ENCODE data around the gene PRM1. TPM values are rescaled to one million over a fixed set of nuclear protein-coding genes. Genes with fewer than 3 reads are reported as not detected.

Gene PRM1
- total and polyA plus RNA-seq, 7 experiments from 2014 or later: not detected

DNA sequence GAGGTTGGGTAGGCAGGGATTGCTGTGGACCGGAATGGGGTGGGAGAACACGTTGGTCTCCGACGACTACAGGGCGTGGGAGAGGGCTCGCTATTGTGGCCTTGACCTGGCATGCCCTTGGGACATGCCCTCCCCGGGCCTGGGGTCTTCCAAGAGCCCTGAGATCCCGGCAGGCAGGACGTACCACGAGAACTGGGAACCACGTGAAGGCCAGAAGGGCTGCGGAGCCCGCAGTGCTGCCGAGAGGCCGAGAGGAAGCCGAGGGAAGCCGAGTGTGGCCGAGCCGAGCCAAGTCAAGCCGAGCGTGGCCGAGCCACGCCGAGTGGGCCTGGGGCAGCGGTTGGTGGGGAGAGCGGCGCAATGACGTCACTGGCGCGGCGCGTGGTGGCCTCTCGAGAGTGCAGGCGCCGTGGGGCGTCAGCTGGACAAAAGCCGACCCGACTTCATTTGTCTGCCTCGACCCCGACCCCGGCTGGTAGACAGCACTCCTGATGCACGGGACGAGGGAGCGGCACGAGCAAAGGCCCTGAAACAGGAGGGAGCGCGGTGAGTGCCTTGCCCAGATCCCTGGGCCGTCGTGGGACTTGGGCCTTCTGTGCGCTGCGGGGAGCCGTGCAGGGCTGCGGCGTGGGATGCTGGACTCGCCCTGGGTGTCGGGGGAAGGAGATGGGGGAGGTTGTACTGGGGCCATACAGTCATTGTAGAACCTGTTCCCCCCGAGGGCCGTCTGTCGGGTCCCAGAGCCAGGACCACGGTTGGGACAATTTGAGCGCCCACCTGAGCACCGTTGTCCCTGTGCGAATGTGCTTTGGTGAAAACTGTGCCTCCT lies 31.7 kb downstream of the PRM1 start:
- H3K4me1 ChIP-seq (ENCODE audit: control insufficient read depth in 2 of 2, insufficient read depth in 2 of 2, low read length in 2 of 2): peaks cover 25 to 31% of the 10 kb centered on the region in 2 donors
- H3K4me3 ChIP-seq (ENCODE audit: low read length): no peak overlapping the region
- CTCF ChIA-PET: no interaction called here
- no peak overlapping the region for H3K27ac ChIP-seq (ENCODE audit: low read depth, low read length)
- Mint-ChIP-seq H3K36me3 (peaks cover 0 to 49% (median 5%) of the 10 kb centered on the region in 5 donors), H3K9me3 (no peaks in the 10 kb centered on the region), H3K4me3 (no peak overlapping the region), H3K4me1 (peaks cover 17 to 69% (median 32%) of the 10 kb centered on the region in 7 donors), H3K27me3 (no peaks in the 10 kb centered on the region), H3K27ac (peak overlapping the region in 7 of 9 donors; percentile 17 to 78 (median 62))
- H3K27me3 ChIP-seq (ENCODE audit: control insufficient read depth in 2 of 2, insufficient read depth in 2 of 2, low read length in 2 of 2): no peaks in the 10 kb centered on the region
- DNase-seq: no peak
- POLR2A ChIA-PET: no interaction called here
- H3K9me3 ChIP-seq (ENCODE audit: control insufficient read depth in 2 of 3, low read length in 3 of 3): no peaks in the 10 kb centered on the region
- H3K36me3 ChIP-seq (ENCODE audit: control insufficient read depth in 2 of 3, insufficient read depth in 3 of 3, low read length in 3 of 3): peaks cover 0 to 6% (median 0%) of the 10 kb centered on the region in 3 experiments
- ATAC-seq: no peak
- intact Hi-C loops (cut with micrococcal nuclease): loop anchor here (10.0 kb wide), 4 partner anchors 195 to 835 kb away; partner anchors contain the start of genes LITAF (in 1 of the 2) and NUBP1 (in 1 of the 2)

DNA sequence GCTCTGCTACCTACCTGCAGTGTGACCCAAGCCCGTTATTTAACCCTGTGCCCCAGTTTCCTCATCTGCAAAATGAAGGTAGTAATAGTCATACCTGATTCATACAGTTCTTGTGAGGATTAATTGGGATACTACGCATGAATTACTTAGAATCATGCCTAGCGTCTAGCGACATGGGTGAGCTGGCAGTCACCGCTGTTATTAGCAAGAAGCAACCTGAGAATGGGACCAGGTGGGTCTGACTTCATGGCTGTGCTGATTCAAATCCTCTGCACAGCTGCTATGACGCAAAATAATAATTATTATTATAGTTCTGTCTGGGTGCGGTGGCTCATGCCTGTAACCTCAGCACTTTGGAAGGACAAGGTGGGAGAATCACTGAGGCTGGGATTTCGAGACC lies 33.0 kb downstream of the PRM1 start:
- H3K4me1 Mint-ChIP-seq: peaks cover 10 to 63% (median 22%) of the 10 kb centered on the region in 7 donors
- no peak for DNase-seq
- H3K36me3 Mint-ChIP-seq: peaks cover 0 to 37% (median 5%) of the 10 kb centered on the region in 5 donors
- ChIA-PET POLR2A (interaction anchor here (0.9 to 1.7 kb wide), 2 partner anchors 8 to 23 kb away, joined by 3 to 9 read pairs; partner anchors contain the start of gene SOCS1), CTCF (interaction anchor here (0.6 kb wide), 1 partner anchor 299 kb away, joined by 3 read pairs; no protein-coding TSS in a partner anchor)
- intact Hi-C loops (cut with micrococcal nuclease): no loop called here
- no peaks in the 10 kb centered on the region for H3K27me3 ChIP-seq (ENCODE audit: control insufficient read depth in 2 of 2, insufficient read depth in 2 of 2, low read length in 2 of 2)
- peak overlapping the region in 2 of 9 donors; percentile 32 to 62 for H3K27ac Mint-ChIP-seq
- no peak for ATAC-seq
- H3K4me3 ChIP-seq (ENCODE audit: low read length): no peak overlapping the region
- peaks cover 0 to 5% (median 0%) of the 10 kb centered on the region in 3 experiments for H3K36me3 ChIP-seq (ENCODE audit: control insufficient read depth in 2 of 3, insufficient read depth in 3 of 3, low read length in 3 of 3)
- no peaks in the 10 kb centered on the region for H3K27me3 Mint-ChIP-seq
- no peaks in the 10 kb centered on the region for H3K9me3 ChIP-seq (ENCODE audit: control insufficient read depth in 2 of 3, low read length in 3 of 3)
- H3K4me1 ChIP-seq (ENCODE audit: control insufficient read depth in 2 of 2, insufficient read depth in 2 of 2, low read length in 2 of 2): peaks cover 15 to 21% of the 10 kb centered on the region in 2 donors
- H3K9me3 Mint-ChIP-seq: no peaks in the 10 kb centered on the region
- no peak overlapping the region for H3K27ac ChIP-seq (ENCODE audit: low read depth, low read length)
- no peak overlapping the region for H3K4me3 Mint-ChIP-seq

DNA sequence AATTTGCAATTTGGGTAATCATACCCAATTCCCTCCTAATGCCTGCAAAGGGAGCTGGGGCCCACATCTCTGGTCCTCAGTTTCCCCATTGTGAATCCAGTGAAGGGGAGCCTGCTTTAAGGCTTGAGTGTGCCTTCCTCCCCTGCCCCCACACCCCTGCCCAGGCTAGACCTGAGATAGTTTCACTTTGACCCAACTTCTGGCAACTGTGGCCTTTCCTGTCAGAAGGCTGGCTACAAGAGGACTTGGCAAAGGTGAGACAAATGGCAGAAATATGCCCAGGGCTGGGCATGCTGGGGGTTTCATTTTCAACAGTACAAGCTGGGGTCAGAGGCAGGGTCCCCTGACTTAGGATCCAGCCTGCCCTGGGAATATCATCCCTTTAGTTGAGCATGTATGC lies 35.1 kb downstream of the PRM1 start:
- no peaks in the 10 kb centered on the region for H3K36me3 ChIP-seq (ENCODE audit: control insufficient read depth in 2 of 3, insufficient read depth in 3 of 3, low read length in 3 of 3)
- no peak for ATAC-seq
- no peaks in the 10 kb centered on the region for H3K9me3 ChIP-seq (ENCODE audit: control insufficient read depth in 2 of 3, low read length in 3 of 3)
- no peak overlapping the region for H3K27ac ChIP-seq (ENCODE audit: low read depth, low read length)
- Mint-ChIP-seq H3K27me3 (no peaks in the 10 kb centered on the region), H3K4me3 (no peak overlapping the region), H3K4me1 (peaks cover 3 to 48% (median 6%) of the 10 kb centered on the region in 7 donors), H3K9me3 (no peaks in the 10 kb centered on the region), H3K27ac (peak overlapping the region in 2 of 9 donors; percentile 7 to 46), H3K36me3 (peaks cover 0 to 18% (median 0%) of the 10 kb centered on the region in 5 donors)
- ChIA-PET CTCF (interaction anchor here (0.7 kb wide), 1 partner anchor 160 kb away, joined by 4 read pairs; no protein-coding TSS in a partner anchor), POLR2A (interaction anchor here (0.7 to 2.3 kb wide), 2 partner anchors 10 to 15 kb away, joined by 3 to 7 read pairs; partner anchors contain the start of gene SOCS1)
- no peaks in the 10 kb centered on the region for H3K27me3 ChIP-seq (ENCODE audit: control insufficient read depth in 2 of 2, insufficient read depth in 2 of 2, low read length in 2 of 2)
- no peak for DNase-seq
- intact Hi-C loops (cut with micrococcal nuclease): no loop called here
- no peak overlapping the region for H3K4me3 ChIP-seq (ENCODE audit: low read length)
- H3K4me1 ChIP-seq (ENCODE audit: control insufficient read depth in 2 of 2, insufficient read depth in 2 of 2, low read length in 2 of 2): peaks cover under 1 to 2% of the 10 kb centered on the region in 2 donors

DNA sequence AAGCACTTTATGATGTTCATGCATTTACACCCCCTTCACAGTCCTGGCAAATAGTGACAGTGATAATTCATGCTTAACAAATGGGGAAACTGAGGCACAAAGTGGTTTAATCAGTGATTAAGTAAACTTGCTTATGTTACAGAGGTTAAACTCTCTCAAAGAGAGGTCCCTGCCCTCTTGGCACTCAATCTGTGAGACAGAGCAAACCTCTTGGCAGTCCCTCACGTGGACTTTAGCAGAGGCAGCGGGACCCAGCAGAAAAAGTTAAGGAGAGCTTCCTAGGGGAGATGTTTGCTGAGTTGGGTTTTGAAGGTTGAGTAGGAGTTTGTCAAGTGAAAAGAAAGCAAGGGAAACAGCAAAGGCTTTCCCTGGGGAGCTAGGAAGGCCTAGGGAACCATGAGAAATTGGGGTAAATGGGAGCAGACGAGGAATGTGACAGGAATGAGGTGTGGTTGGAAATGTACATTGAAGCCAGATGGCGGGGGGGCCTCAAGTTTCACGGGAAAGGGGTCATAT lies 35.9 kb downstream of the PRM1 start:
- no peak overlapping the region for H3K4me3 Mint-ChIP-seq
- H3K27me3 Mint-ChIP-seq: no peaks in the 10 kb centered on the region
- POLR2A ChIA-PET: interaction anchor here (2.3 kb wide), 1 partner anchor 11 kb away, joined by 7 read pairs; the partner anchor contains the start of gene SOCS1
- H3K9me3 Mint-ChIP-seq: no peaks in the 10 kb centered on the region
- no peak overlapping the region for H3K4me3 ChIP-seq (ENCODE audit: low read length)
- H3K9me3 ChIP-seq (ENCODE audit: control insufficient read depth in 2 of 3, low read length in 3 of 3): no peaks in the 10 kb centered on the region
- H3K4me1 Mint-ChIP-seq: peaks cover under 1 to 41% (median 7%) of the 10 kb centered on the region in 7 donors
- H3K27me3 ChIP-seq (ENCODE audit: control insufficient read depth in 2 of 2, insufficient read depth in 2 of 2, low read length in 2 of 2): no peaks in the 10 kb centered on the region
- no peak for ATAC-seq
- peaks cover 0 to 15% (median 0%) of the 10 kb centered on the region in 5 donors for H3K36me3 Mint-ChIP-seq
- intact Hi-C loops (cut with micrococcal nuclease): no loop called here
- no peak for DNase-seq
- peaks cover 7 to 8% of the 10 kb centered on the region in 2 donors for H3K4me1 ChIP-seq (ENCODE audit: control insufficient read depth in 2 of 2, insufficient read depth in 2 of 2, low read length in 2 of 2)
- H3K27ac ChIP-seq (ENCODE audit: low read depth, low read length): no peak overlapping the region
- H3K27ac Mint-ChIP-seq: peak overlapping the region in 3 of 9 donors; percentile 37 to 77 (median 50)
- no peaks in the 10 kb centered on the region for H3K36me3 ChIP-seq (ENCODE audit: control insufficient read depth in 2 of 3, insufficient read depth in 3 of 3, low read length in 3 of 3)
- CTCF ChIA-PET: interaction anchor here (1.0 kb wide), 1 partner anchor 10 kb away, joined by 3 read pairs; no protein-coding TSS in a partner anchor

DNA sequence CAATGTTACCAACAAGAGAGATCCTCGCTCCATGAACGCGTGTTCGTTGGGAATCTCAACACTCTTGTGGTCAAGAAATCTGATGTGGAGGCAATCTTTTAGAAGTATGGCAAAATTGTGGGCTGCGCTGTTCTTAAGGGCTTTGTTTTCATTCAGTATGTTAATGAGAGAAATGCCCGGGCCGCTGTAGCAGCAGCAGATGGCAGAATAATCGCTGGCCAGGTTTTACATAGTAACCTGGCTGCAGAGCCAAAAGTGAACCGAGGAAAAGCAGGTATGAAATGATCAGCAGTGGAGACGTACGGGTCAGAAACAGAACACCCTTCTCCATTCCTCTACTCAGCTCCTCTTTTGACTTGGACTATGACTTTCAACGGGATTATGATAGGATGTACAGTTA lies 38.5 kb downstream of the PRM1 start:
- Mint-ChIP-seq H3K27ac (no peak overlapping the region), H3K9me3 (no peaks in the 10 kb centered on the region), H3K27me3 (no peaks in the 10 kb centered on the region), H3K4me3 (no peak overlapping the region), H3K36me3 (peaks cover 0 to 4% (median 0%) of the 10 kb centered on the region in 5 donors), H3K4me1 (peaks cover 0 to 40% (median 6%) of the 10 kb centered on the region in 7 donors)
- peaks cover 7 to 14% of the 10 kb centered on the region in 2 donors for H3K4me1 ChIP-seq (ENCODE audit: control insufficient read depth in 2 of 2, insufficient read depth in 2 of 2, low read length in 2 of 2)
- no peak overlapping the region for H3K27ac ChIP-seq (ENCODE audit: low read depth, low read length)
- ATAC-seq (no peak), DNase-seq (no peak)
- H3K36me3 ChIP-seq (ENCODE audit: control insufficient read depth in 2 of 3, insufficient read depth in 3 of 3, low read length in 3 of 3): no peaks in the 10 kb centered on the region
- ChIA-PET POLR2A (no interaction called here), CTCF (no interaction called here)
- no peaks in the 10 kb centered on the region for H3K9me3 ChIP-seq (ENCODE audit: control insufficient read depth in 2 of 3, low read length in 3 of 3)
- no peak overlapping the region for H3K4me3 ChIP-seq (ENCODE audit: low read length)
- intact Hi-C loops (cut with micrococcal nuclease): no loop called here
- H3K27me3 ChIP-seq (ENCODE audit: control insufficient read depth in 2 of 2, insufficient read depth in 2 of 2, low read length in 2 of 2): no peaks in the 10 kb centered on the region

DNA sequence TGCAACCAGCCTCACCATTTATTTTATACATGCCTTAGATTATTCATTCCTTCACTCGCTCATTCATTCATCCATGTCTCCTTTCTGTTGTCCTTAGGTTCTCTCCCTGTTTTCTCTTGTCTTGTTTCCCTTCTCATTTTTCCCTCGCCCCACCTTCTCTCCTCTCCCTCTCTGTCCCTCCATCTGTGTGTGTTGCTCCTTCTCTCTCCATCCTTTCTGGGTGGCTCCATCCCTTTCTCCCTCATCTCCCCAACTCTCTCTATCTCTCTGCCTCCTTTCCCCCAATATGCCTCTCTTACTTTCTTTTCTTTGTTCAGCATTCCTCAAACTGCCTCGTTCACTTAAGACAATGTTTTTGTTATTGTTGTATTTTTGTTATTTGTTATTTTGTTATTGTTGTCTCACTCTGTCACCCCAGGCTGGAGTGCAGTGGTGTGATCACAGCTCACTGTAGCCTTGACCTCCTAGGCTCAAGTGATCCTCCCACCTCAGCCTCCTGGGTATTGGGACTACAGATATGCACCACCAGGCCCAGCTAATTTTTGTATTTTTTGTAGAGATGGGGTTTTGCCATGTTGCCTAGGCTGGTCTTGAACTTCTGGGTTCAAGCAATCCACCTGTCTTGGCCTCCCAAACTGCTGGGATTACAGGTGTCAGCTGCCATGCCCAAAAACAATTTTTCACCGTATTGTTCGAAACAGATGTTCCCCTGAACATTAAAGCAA lies 39.5 kb downstream of the PRM1 start:
- CTCF ChIA-PET: no interaction called here
- H3K27me3 Mint-ChIP-seq: no peaks in the 10 kb centered on the region
- H3K36me3 Mint-ChIP-seq: no peaks in the 10 kb centered on the region
- no peaks in the 10 kb centered on the region for H3K27me3 ChIP-seq (ENCODE audit: control insufficient read depth in 2 of 2, insufficient read depth in 2 of 2, low read length in 2 of 2)
- no peak overlapping the region for H3K27ac ChIP-seq (ENCODE audit: low read depth, low read length)
- H3K9me3 ChIP-seq (ENCODE audit: control insufficient read depth in 2 of 3, low read length in 3 of 3): no peaks in the 10 kb centered on the region
- H3K4me3 Mint-ChIP-seq: no peak overlapping the region
- no peak for ATAC-seq
- H3K4me1 ChIP-seq (ENCODE audit: control insufficient read depth in 2 of 2, insufficient read depth in 2 of 2, low read length in 2 of 2): peaks cover 7 to 14% of the 10 kb centered on the region in 2 donors
- H3K36me3 ChIP-seq (ENCODE audit: control insufficient read depth in 2 of 3, insufficient read depth in 3 of 3, low read length in 3 of 3): no peaks in the 10 kb centered on the region
- no peaks in the 10 kb centered on the region for H3K9me3 Mint-ChIP-seq
- no peak overlapping the region for H3K27ac Mint-ChIP-seq
- no peak for DNase-seq
- peaks cover 0 to 39% (median 10%) of the 10 kb centered on the region in 7 donors for H3K4me1 Mint-ChIP-seq
- intact Hi-C loops (cut with micrococcal nuclease): no loop called here
- no peak overlapping the region for H3K4me3 ChIP-seq (ENCODE audit: low read length)
- POLR2A ChIA-PET: interaction anchor here (1.0 to 1.3 kb wide), 2 partner anchors 9 to 14 kb away, joined by 3 to 4 read pairs; partner anchors contain the start of gene SOCS1
